Calu3 (cell line): ENCODE measurements around the gene STAT3. TPM values are rescaled to one million over a fixed set of nuclear protein-coding genes. Genes with fewer than 3 reads are reported as not detected.

Source experiments
- BruUV-seq: library from RNA; stranded (reverse); fragments of 400-500 nt; replicated peaks from 2 replicates; lab custom pipeline; 2021; lab: Mats Ljungman, UMichigan
- CTCF ChIA-PET: fragments of 300-600 bp; sonication (Branson Sonifier 250); formaldehyde crosslinking; loops from one replicate; lab custom pipeline; 2022; ENCODE audit warnings: antibody characterized with exemption; lab: Charles Lee
- DNase-seq: peaks from one replicate; pipeline ENCODE4 v3.0.0; 2022
- H3K27ac Mint-ChIP-seq: one replicate; pipeline ENCODE4 v1.8.0; 2022; ENCODE audit warnings: mixed read lengths; ENCODE audit not compliant: unreplicated experiment
- H3K27me3 Mint-ChIP-seq: one replicate; pipeline ENCODE4 v1.8.0; 2022; ENCODE audit warnings: mixed read lengths; ENCODE audit not compliant: unreplicated experiment
- H3K36me3 Mint-ChIP-seq: one replicate; pipeline ENCODE4 v1.8.0; 2022; ENCODE audit warnings: mild to moderate bottlenecking, moderate library complexity, mixed read lengths; ENCODE audit not compliant: insufficient read depth, unreplicated experiment
- H3K4me1 Mint-ChIP-seq: one replicate; pipeline ENCODE4 v1.8.0; 2022; ENCODE audit warnings: mild to moderate bottlenecking, low read depth, mixed read lengths; ENCODE audit not compliant: unreplicated experiment
- H3K4me3 Mint-ChIP-seq: one replicate; pipeline ENCODE4 v1.8.0; 2022; ENCODE audit warnings: mild to moderate bottlenecking, low read depth, moderate library complexity, mixed read lengths; ENCODE audit not compliant: unreplicated experiment
- H3K9me3 Mint-ChIP-seq: one replicate; pipeline ENCODE4 v1.8.0; 2022; ENCODE audit warnings: low read depth, mixed read lengths; ENCODE audit not compliant: unreplicated experiment
- intact Hi-C: fragments of 100-400 bp; cut with micrococcal nuclease; formaldehyde crosslinking; loops from one replicate; pipeline ENCODE4 v1.10.0; 2022; ENCODE audit not compliant: unreplicated experiment
- total RNA-seq: library from RNA; stranded (reverse); gene quantifications from 2 replicates; pipeline ENCODE4 v1.2.3, GENCODE V29; 2022
- TF ChIP-seq, protein P1 (sequence below): fragments of 200-600 bp; IDR thresholded peaks from one replicate; pipeline ENCODE4 v1.8.0; 2022; ENCODE audit warnings: antibody characterized with exemption; ENCODE audit not compliant: unreplicated experiment

The STAT3 gene
- total RNA-seq, 1 experiment from 2014 or later, result 183 TPM

DNA sequence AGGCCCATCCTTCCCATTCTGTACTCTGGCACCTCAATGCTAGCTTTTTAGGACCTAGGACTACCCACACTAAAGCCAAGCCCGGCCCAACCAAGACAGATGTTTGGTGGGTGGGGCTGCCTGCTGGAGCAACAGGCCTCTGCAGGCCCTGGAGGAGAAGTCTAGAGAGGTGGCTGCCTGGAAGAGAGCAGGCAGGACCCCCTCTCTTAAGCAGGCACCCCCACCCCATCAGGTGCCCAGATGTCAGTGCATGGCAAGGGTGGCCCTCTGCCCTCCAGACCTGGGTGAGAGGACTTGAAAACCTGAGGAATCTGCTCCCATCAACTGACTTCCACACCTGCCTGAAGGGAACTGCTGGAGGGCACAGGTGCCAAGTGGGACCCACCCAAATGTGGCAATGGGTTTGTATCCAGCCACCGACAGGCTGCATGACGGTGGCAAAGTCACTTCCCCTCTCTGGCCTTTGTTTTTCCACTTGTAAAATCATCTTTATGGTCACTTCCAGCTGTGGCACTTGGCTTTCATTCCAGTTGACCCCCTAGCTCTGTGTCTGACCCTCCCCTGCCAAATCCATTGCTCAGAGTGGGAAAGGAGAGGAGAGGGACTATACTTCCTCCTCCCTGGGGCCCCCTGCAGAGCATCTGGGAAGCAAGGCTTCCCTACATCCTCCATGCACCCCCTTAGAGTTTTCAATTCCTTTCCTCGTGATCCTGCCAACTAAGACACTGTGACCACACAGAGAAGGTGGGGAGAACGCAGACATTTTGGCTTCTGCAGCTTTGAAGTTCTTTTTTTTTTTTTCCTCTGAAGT is 101.6 kb downstream of the STAT3 start:
- H3K9me3 Mint-ChIP-seq, result no peaks in the 10 kb centered on the region
- DNase-seq, result no peak
- H3K36me3 Mint-ChIP-seq, result peaks cover 8% of the 10 kb centered on the region
- H3K4me3 Mint-ChIP-seq, result peak overlapping the region; percentile 23
- intact Hi-C loops, result no loop called here
- BruUV-seq, result no TSS peak
- no peak overlapping the region for H3K27ac Mint-ChIP-seq
- H3K4me1 Mint-ChIP-seq, result no peaks in the 10 kb centered on the region
- TF ChIP-seq, protein P1, sequence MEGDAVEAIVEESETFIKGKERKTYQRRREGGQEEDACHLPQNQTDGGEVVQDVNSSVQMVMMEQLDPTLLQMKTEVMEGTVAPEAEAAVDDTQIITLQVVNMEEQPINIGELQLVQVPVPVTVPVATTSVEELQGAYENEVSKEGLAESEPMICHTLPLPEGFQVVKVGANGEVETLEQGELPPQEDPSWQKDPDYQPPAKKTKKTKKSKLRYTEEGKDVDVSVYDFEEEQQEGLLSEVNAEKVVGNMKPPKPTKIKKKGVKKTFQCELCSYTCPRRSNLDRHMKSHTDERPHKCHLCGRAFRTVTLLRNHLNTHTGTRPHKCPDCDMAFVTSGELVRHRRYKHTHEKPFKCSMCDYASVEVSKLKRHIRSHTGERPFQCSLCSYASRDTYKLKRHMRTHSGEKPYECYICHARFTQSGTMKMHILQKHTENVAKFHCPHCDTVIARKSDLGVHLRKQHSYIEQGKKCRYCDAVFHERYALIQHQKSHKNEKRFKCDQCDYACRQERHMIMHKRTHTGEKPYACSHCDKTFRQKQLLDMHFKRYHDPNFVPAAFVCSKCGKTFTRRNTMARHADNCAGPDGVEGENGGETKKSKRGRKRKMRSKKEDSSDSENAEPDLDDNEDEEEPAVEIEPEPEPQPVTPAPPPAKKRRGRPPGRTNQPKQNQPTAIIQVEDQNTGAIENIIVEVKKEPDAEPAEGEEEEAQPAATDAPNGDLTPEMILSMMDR, result no peak
- CTCF ChIA-PET, result no interaction called here
- peaks cover 31% of the 10 kb centered on the region for H3K27me3 Mint-ChIP-seq

DNA sequence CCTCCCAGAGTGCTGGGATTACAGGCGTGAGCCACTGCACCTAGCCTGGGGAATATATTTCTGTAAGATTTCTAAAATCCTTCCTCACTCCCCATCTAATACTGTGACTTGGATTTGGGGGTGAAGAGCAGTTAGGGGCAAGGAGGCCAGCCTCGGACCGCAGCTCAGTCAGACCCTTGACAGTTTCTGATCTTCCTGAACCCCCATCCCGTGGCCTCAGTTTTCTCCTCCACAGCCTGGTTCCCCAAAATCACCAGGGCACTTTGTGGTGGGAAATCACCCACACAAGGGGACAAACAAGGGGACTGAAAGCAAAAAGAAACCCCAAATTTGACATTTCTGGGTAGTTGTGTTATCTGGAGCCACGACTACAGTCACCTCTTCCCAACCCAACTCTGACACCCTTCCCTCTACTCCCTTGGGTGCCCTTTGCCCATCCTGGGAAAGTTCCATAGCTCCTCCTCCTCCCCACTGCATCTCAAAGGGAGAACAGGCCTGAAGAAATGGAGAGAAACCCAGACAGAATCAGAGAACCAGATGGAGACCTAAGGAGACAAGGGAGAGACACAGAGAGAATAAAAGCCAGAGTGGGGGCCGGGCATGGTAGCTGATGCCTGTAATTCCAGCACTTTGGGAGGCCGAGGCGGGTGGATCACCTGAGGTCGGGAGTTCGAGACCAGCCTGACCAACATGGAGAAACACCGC is 102.7 kb downstream of the STAT3 start:
- peaks cover 8% of the 10 kb centered on the region for H3K36me3 Mint-ChIP-seq
- H3K9me3 Mint-ChIP-seq, result no peaks in the 10 kb centered on the region
- TF ChIP-seq, protein P1, result no peak
- no peak overlapping the region for H3K27ac Mint-ChIP-seq
- H3K27me3 Mint-ChIP-seq, result peaks cover 26% of the 10 kb centered on the region
- no TSS peak for BruUV-seq
- intact Hi-C loops, result no loop called here
- CTCF ChIA-PET, result no interaction called here
- no peaks in the 10 kb centered on the region for H3K4me1 Mint-ChIP-seq
- H3K4me3 Mint-ChIP-seq, result no peak overlapping the region
- DNase-seq, result no peak

DNA sequence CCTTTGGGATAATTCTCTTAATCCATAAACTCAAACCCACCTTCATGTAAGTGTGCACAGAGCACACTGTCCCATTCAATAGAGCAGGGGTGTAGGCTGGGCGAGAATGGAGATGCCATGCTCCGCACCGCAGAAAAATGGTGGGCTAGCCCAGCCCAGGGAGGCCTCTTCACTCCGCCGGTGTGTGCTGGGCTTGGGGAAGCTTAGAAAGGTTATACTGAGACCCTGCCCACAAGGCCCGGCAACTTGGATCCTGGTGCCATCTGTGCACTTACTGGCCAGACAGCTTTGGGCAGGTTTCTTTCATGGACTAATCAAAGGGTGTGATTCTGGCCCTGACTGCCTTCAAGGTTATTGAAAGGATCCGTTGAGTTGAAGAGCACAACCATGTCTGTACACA is 103.7 kb downstream of the STAT3 start:
- DNase-seq, result no peak
- peaks cover 17% of the 10 kb centered on the region for H3K27me3 Mint-ChIP-seq
- H3K36me3 Mint-ChIP-seq, result peaks cover 8% of the 10 kb centered on the region
- intact Hi-C loops, result no loop called here
- CTCF ChIA-PET, result no interaction called here
- no peak overlapping the region for H3K4me3 Mint-ChIP-seq
- BruUV-seq, result no TSS peak
- H3K27ac Mint-ChIP-seq, result no peak overlapping the region
- TF ChIP-seq, protein P1, result no peak
- H3K9me3 Mint-ChIP-seq, result no peaks in the 10 kb centered on the region
- no peaks in the 10 kb centered on the region for H3K4me1 Mint-ChIP-seq

DNA sequence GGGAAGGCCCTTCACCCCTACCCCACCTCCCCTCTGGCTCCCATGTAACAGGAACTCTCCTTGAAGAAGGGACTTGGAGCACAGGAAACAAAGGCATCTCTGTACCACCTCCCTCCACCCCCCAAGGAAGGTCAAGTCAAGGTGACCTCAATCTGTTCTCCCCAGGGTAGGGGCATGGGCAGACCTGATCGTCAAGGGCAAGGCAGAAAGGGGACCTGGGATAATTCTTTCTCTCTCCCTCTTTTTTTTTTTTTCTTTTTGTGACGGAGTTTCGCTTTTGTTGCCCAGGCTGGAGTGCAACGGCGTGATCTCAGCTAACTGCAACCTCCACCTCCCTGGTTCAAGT is 104.2 kb downstream of the STAT3 start:
- H3K4me1 Mint-ChIP-seq, result no peaks in the 10 kb centered on the region
- no TSS peak for BruUV-seq
- CTCF ChIA-PET, result interaction anchor here (0.6 kb wide), 1 partner anchor 352 kb away, joined by 4 read pairs; no protein-coding TSS in a partner anchor
- H3K27ac Mint-ChIP-seq, result no peak overlapping the region
- peaks cover 16% of the 10 kb centered on the region for H3K27me3 Mint-ChIP-seq
- no peak for DNase-seq
- TF ChIP-seq, protein P1, result no peak
- no peak overlapping the region for H3K4me3 Mint-ChIP-seq
- peaks cover 8% of the 10 kb centered on the region for H3K36me3 Mint-ChIP-seq
- intact Hi-C loops, result no loop called here
- no peaks in the 10 kb centered on the region for H3K9me3 Mint-ChIP-seq
